Suprapubic skin (tissue), 4 donors: Measurements from ENCODE around the gene DNAH8. TPM values are rescaled to one million over a fixed set of nuclear protein-coding genes. Genes with fewer than 3 reads are reported as not detected.
A peak's percentile ranks its signal among the peaks of the same experiment; 100 is the strongest.

Experiments
- DNase-seq, 2 donors: peaks; one replicate each; pipeline ENCODE4 v3.0.0-alpha.2; 2019; ENCODE audit warnings: low spot score in 2 of 2
- H3K27ac ChIP-seq: fragments of 200-600 bp; sonication (generic); one replicate; pipeline ENCODE4 v1.5.1; 2019
- H3K27me3 ChIP-seq: fragments of 200-600 bp; sonication (generic); one replicate; pipeline ENCODE4 v1.5.1; 2019
- H3K36me3 ChIP-seq: fragments of 200-600 bp; sonication (generic); one replicate; pipeline ENCODE4 v1.5.1; 2019
- H3K4me1 ChIP-seq: fragments of 200-600 bp; sonication (generic); one replicate; pipeline ENCODE4 v1.5.1; 2019
- H3K4me3 ChIP-seq: fragments of 200-600 bp; sonication (generic); one replicate; pipeline ENCODE4 v1.5.1; 2019; ENCODE audit warnings: mild to moderate bottlenecking
- H3K9me3 ChIP-seq: fragments of 200-600 bp; sonication (generic); one replicate; pipeline ENCODE4 v1.5.1; 2019
- CTCF ChIP-seq, 2 donors: fragments of 200-600 bp in 1 of 2; fragments of 450-650 bp in 1 of 2; sonication (generic) in 1 of 2; IDR thresholded peaks; one replicate each; pipeline ENCODE4 v1.5.1; 2016 to 2019; ENCODE audit warnings: antibody characterized with exemption in 2 of 2, mild to moderate bottlenecking in 1 of 2, moderate library complexity in 1 of 2
- EP300 ChIP-seq: sonication (generic); formaldehyde crosslinking; IDR thresholded peaks from one replicate; pipeline ENCODE4 v1.6.1; 2017; ENCODE audit warnings: antibody characterized with exemption
- POLR2A ChIP-seq, 2 donors: fragments of 450-650 bp; IDR thresholded peaks; one replicate each; pipeline ENCODE4 v1.6.1; 2017; ENCODE audit warnings: antibody characterized with exemption in 2 of 2, mild to moderate bottlenecking in 2 of 2, moderate library complexity in 2 of 2
- POLR2AphosphoS5 ChIP-seq, 3 donors: sonication (generic); formaldehyde crosslinking; IDR thresholded peaks; one replicate each; pipeline ENCODE4 v1.6.1; 2017; ENCODE audit warnings: antibody characterized with exemption in 3 of 3
- WGBS: methylation state at CpG from one replicate; pipeline ENCODE4 v1.1.5; 2018; 5-methylcytosine and 5-hydroxymethylcytosine counted together
- total RNA-seq, 4 donors: library from RNA; depleted of rRNA; stranded (reverse); fragments of >200 nt; gene quantifications; one replicate each; pipeline ENCODE4 v1.1.0, GENCODE V29; 2016

Gene DNAH8
- total RNA-seq, 4 donors from 2014 or later: 0.04 to 0.23 (median 0.08) TPM; not detected in 1

DNA sequence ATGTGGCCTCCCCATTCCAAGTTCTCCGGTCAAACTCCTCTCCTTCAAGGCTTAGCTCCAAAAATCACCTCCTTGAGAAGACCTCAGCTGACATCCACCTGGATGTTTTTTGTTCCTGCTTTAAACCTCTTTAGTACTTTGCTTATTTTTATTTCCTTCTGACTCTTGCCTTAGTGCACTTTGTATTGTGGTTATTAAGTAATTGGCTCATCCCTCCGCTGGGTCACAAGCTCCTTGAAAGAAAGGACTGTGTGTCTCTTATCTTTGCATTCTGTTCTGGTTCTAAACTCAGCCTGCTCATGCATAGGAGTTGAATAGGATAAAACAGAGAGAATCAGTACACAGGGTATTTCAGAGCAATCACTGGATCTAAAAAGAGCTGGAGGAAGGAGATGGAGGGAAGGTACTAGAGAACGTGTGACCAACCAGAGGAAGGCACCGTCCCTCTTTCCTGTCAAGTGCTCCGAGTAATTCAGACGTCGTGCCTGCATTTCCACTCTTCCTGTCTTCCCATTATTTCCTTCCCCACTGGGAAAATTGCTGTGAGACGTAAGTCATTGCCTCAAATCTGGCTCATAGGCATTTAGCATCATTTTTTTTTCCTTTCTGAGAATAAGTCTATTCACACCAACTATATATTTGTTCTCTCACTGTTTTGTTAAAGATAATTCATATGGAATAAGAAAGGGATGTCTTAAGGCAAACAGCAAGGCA is 273.8 kb downstream of the DNAH8 start:
- Histone ChIP-seq H3K27ac (no peak overlapping the region), H3K4me1 (no peaks in the 10 kb centered on the region), H3K9me3 (no peaks in the 10 kb centered on the region), H3K36me3 (no peaks in the 10 kb centered on the region), H3K27me3 (peaks cover 27% of the 10 kb centered on the region), H3K4me3 (no peak overlapping the region)
- WGBS: 56% methylated on average over 8 of the region's 8 CpGs
- no peak for TF ChIP-seq CTCF (IDR thresholded peaks at IDR 0.05)
- no peak for TF ChIP-seq EP300
- no peak for TF ChIP-seq POLR2AphosphoS5 (IDR thresholded peaks at IDR 0.05)
- no peak for TF ChIP-seq POLR2A (IDR thresholded peaks at IDR 0.05)
- DNase-seq: no peak

GRCh38 chr6:38990475-38990874 is 275.4 kb downstream of the DNAH8 start:
- no peak for DNase-seq
- H3K4me3 ChIP-seq: no peak overlapping the region
- 13% methylated on average over 5 of the region's 5 CpGs for WGBS
- no peak for TF ChIP-seq POLR2AphosphoS5 (IDR thresholded peaks at IDR 0.05)
- no peak for TF ChIP-seq EP300
- no peak for TF ChIP-seq CTCF (IDR thresholded peaks at IDR 0.05)
- no peak for TF ChIP-seq POLR2A (IDR thresholded peaks at IDR 0.05)
- H3K27ac ChIP-seq: no peak overlapping the region
- H3K27me3 ChIP-seq: peaks cover 20% of the 10 kb centered on the region
- no peaks in the 10 kb centered on the region for H3K36me3 ChIP-seq
- H3K9me3 ChIP-seq: no peaks in the 10 kb centered on the region
- no peaks in the 10 kb centered on the region for H3K4me1 ChIP-seq

- no peak for TF ChIP-seq POLR2A (IDR thresholded peaks at IDR 0.05)
- TF ChIP-seq EP300: no peak
- no peak for TF ChIP-seq POLR2AphosphoS5 (IDR thresholded peaks at IDR 0.05)
- TF ChIP-seq CTCF (IDR thresholded peaks at IDR 0.05): no peak
- Histone ChIP-seq H3K9me3 (no peaks in the 10 kb centered on the region), H3K36me3 (no peaks in the 10 kb centered on the region), H3K27me3 (peaks cover 26% of the 10 kb centered on the region), H3K27ac (no peak overlapping the region), H3K4me1 (no peaks in the 10 kb centered on the region), H3K4me3 (no peak overlapping the region)
- WGBS: 74% methylated on average over 5 of the region's 5 CpGs
- DNase-seq: no peak
Observed at GRCh38 chr6:38996676-38997075, 281.6 kb downstream of the DNAH8 start.

DNA sequence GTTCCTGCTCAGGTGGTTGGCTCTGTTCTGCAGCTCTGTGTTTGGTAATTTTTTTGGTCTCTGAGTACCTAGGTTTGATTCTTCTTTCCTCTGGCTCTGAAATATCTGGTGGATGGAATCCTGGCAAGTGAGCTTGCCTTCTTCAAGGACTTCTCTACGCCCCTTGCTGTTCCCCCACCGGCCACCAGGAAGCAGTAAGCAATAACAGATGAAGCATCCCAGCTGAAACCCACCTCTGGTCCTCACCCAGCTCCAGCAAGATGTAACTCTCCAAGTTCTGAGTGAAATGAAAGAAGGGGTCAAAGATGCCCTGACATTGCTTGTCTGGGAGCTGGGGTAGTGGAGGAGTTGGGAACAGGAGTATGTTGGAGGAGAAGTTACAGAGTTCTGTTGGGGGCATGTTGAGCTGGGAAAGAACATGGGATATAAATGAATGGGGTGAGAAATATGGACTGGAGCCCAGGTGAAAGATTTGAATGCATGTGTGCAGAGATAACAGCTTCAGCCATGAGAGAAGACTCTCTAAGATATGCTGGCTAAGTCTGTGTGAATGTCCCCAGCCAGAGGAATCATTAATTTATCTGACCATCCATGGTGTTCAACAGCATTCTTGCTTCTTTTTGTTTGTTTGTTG is 282.1 kb downstream of the DNAH8 start:
- TF ChIP-seq EP300: no peak
- TF ChIP-seq CTCF (IDR thresholded peaks at IDR 0.05): peak in 1 of 2 donors; percentile 17
- Histone ChIP-seq H3K36me3 (no peaks in the 10 kb centered on the region), H3K27ac (no peak overlapping the region), H3K27me3 (peaks cover 24% of the 10 kb centered on the region), H3K4me1 (no peaks in the 10 kb centered on the region), H3K9me3 (no peaks in the 10 kb centered on the region), H3K4me3 (no peak overlapping the region)
- no peak for DNase-seq
- WGBS: 16% methylated on average over 2 of the region's 2 CpGs

- Histone ChIP-seq H3K27ac (no peak overlapping the region), H3K4me1 (no peaks in the 10 kb centered on the region), H3K9me3 (no peaks in the 10 kb centered on the region), H3K27me3 (peaks cover 34% of the 10 kb centered on the region), H3K36me3 (no peaks in the 10 kb centered on the region), H3K4me3 (no peak overlapping the region)
- WGBS: 7% methylated on average over 3 of the region's 3 CpGs
- TF ChIP-seq POLR2AphosphoS5 (IDR thresholded peaks at IDR 0.05): no peak
- no peak for TF ChIP-seq CTCF (IDR thresholded peaks at IDR 0.05)
- no peak for TF ChIP-seq POLR2A (IDR thresholded peaks at IDR 0.05)
- TF ChIP-seq EP300: no peak
- no peak for DNase-seq
Observed at GRCh38 chr6:39003072-39003471, 288.0 kb downstream of the DNAH8 start.
